GM18508 (cell line): ENCODE measurements around the gene REC8.

Source experiments
- ATAC-seq: cut with Tn5 transposase; IDR thresholded peaks from one replicate; pipeline ENCODE4 v1.9.1; 2021; ENCODE audit warnings: moderate number of reproducible peaks; ENCODE audit not compliant: insufficient read depth, unreplicated experiment

The REC8 gene

GRCh38 chr14:24182110-24182882 lies 10.4 kb downstream of the REC8 start:
- ATAC-seq: no peak

GRCh38 chr14:24183014-24183481 lies 11.2 kb downstream of the REC8 start:
- no peak for ATAC-seq

GRCh38 chr14:24184104-24184970 lies 12.5 kb downstream of the REC8 start:
- no peak for ATAC-seq

GRCh38 chr14:24185026-24185425 lies 13.1 kb downstream of the REC8 start:
- no peak for ATAC-seq

GRCh38 chr14:24185741-24186140 lies 13.9 kb downstream of the REC8 start:
- ATAC-seq: no peak

- no peak for ATAC-seq
Observed at GRCh38 chr14:24186831-24187538, 15.1 kb downstream of the REC8 start.

GRCh38 chr14:24187539-24187915 lies 15.6 kb downstream of the REC8 start:
- no peak for ATAC-seq

- peak; percentile 54 for ATAC-seq
Observed at GRCh38 chr14:24188251-24189058, 16.6 kb downstream of the REC8 start, which contains the start of gene IPO4. IPO4 (minus strand) TSS chr14:24188816; CDS start chr14:24188787, 29 bp downstream.

- no peak for ATAC-seq
Observed at GRCh38 chr14:24189059-24189375, 17.1 kb downstream of the REC8 start.

GRCh38 chr14:24189460-24189859 lies 17.6 kb downstream of the REC8 start:
- no peak for ATAC-seq

GRCh38 chr14:24190416-24190815 lies 18.5 kb downstream of the REC8 start:
- no peak for ATAC-seq

GRCh38 chr14:24192933-24193332 lies 21.1 kb downstream of the REC8 start:
- ATAC-seq: no peak

GRCh38 chr14:24194186-24194872 lies 22.4 kb downstream of the REC8 start:
- ATAC-seq: no peak

GRCh38 chr14:24194873-24195185 lies 22.9 kb downstream of the REC8 start:
- no peak for ATAC-seq

- ATAC-seq: peak; percentile 61
Observed at GRCh38 chr14:24195186-24196070, 23.5 kb downstream of the REC8 start, which contains the start of gene TM9SF1. TM9SF1 (minus strand) TSS chr14:24195441; CDS start chr14:24195019, 422 bp downstream.

- no peak for ATAC-seq
Observed at GRCh38 chr14:24196071-24197055, 24.5 kb downstream of the REC8 start.

- no peak for ATAC-seq
Observed at GRCh38 chr14:24197056-24197450, 25.2 kb downstream of the REC8 start.
